IPS DF 4.7 (cell line): ENCODE results near the gene ARFGEF3.
"Not testable (repeated sequence)": the region's sequence is repeated elsewhere in the genome, so short reads cannot be mapped to it uniquely, and the experiment has no call there.

Experiments used
- DNase-seq: peaks from one replicate; pipeline ENCODE4 v3.0.0-alpha.2; 2013; ENCODE audit warnings: low spot score; ENCODE audit errors: extremely low read depth

ARFGEF3 gene

DNA sequence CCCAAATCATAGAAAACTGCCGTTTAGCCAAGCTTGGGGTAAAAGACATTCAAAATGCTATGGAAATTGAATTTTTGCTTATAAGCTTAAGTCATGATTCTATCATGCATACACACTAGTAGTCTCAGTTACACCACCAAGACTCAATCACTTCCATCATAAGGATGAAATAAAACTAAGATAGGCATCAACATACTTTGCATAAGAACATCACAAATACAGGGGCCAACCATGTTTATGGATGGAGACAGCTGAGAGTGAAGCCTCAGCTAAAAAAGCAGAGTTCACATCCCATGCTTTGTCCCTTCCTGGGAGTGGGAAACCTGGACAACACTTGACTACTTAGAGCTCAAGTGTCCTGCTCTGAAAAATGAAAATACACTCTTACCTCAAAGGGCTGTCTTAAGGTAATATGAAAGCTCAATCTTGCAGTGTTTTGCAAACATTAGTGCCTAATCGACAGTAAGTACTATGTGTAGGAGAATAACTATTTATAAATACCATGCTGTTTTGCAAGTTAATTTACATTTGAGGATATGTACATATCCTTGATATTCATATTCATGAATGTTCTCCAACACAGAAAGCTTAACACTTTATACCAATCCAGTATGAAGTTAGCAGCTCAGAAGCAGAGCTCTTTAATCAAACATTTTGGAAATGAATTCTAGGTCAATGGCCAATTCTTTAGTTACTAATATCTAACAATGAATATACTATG is 184.0 kb downstream of the ARFGEF3 start:
- DNase-seq = no peak

DNA sequence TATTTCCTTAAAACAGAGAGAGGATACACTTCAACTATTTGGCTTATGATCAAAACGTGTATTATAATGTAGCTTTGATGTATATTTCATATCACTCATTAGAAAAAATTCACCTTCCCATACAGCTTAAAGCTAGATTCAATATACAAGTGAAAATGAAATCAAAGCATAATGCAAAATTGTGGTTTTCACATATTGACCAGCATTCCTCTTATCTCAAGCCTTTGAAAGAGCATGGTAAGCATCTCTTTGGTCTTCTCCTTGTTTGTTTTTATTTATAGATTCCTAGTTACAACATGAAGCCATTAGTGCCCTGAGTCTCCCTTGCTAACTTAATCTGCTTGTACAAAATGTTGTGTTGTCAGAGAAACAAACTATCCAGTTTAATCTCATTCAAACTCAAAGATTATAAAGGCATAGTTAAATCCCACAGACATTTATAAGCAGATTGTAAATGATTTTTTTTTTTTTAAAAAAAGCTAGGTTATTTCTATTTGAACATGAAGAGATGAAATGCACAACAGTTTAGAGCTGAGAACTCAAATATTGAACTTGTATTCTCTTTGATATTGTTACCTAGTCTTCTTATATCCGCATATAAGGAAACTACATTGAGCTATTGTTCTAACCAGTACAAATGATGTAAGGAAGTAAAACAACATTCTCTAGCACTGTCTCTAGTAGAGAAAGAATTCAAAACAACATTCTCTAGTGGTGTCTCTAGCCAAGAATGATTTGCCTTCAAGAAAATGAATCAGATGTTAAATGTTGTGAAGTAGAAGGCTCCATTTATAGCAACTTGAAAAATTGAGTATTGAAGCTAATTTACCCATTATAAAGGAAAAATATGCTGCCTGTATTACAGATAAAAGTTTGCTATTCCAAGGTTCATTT is 184.8 kb downstream of the ARFGEF3 start:
- no peak for DNase-seq

DNA sequence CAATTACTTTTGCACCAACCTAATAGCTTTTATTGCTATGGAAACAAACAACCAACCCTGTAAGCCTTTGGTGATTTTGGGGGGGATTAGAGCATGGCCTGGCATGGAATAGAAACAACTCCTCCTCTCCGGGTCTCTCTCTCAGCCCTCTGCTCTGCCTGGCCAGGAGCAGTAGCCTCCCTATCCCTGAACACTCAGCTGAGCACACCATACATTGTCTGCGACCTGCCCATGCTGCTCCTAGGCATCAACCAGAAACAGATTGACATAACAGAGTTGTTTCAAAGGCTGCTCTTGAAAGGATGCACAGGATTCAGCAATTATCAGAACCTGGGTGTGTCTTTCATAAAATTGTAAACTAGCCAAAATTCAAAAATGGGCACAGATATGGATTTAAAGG is 186.1 kb downstream of the ARFGEF3 start:
- no peak for DNase-seq

DNA sequence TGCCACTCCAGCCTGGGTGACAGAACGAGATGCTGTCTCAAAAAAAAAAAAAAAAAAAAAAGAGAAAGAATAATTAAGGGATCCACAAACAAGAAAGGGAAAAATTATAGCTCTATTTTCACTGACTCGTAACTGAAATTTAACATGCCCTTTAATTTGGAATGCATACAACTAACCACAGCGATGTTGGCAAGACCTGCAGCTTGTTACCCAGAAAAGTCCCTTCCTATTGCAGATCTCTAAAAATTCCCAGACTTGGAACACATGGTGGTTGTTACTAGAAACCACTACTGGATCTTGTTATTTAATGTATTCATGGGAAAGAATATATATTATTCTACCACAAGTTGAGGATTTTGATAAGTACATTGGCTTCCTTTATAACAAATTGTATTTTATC is 188.2 kb downstream of the ARFGEF3 start:
- no peak for DNase-seq

DNA sequence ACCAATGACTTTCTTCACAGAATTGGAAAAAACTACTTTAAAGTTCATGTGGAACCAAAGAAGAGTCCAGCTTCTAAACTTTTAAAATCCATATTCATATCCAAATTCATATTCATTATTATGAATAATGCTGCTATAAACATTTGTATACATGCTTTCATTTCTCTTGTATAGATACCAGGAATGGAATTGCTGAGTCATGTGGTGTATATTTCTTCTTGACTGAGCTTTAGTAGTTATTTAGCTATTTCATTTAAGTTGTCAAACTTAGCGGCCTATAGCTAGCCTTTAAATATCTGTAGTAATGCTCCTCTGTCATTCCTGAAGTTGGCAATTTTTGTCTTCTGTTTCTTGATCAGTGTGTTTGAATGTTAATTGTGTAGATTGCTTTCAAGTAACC is 196.2 kb downstream of the ARFGEF3 start:
- DNase-seq = no peak

DNA sequence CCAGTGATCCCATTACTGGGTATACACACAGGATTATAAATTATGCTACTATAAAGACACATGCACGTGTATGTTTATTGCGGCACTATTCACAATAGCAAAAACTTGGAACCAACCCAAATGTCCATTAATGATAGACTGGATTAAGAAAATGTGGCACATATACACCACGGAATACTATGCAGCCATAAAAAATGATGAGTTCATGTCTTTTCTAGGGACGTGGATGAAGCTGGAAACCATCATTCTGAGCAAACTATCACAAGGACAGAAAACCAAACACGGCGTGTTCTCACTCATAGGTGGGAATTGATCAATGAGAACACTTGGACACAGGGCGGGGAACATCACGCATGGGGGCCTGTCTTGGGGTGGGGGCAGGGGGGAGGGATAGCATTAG is 206.9 kb downstream of the ARFGEF3 start:
- DNase-seq = not testable (repeated sequence)

DNA sequence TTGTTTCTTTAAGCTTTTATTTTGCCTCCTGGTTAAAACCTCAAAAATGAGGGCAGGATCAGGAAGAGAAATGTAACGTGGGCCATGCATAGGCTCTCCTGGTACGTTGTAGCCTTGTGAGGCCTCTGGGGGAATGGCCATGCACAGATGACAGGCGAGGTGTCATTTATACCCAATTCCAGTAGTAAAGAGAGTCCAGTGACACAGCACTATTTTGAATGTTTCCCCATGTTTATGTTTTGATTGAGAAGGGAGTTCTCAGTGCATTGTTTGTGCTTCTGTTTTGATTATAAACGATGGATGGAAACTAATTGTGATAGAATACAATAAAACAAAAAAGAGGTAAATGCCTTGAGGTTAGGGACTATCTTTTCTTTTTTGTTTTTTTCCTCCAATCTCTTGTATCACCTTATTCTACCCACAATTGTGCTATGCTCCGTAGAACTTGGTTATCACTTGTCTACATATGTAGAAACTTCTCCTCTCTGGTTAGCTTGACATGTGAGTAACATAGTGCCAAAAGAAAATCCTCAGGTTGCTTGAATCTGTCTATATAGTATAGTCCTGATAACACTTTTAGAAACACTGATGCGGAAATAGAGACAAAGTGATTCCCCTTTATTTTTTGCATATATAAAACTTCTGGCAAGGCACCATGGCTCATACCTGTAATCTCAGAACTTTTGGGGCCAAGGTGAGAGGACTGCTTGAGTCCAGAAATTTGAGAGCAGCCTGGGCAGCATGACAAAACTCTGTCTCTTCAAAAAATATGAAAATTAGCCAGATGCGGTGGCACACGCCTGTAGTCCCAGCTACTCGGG is 209.1 kb downstream of the ARFGEF3 start:
- DNase-seq = no peak

DNA sequence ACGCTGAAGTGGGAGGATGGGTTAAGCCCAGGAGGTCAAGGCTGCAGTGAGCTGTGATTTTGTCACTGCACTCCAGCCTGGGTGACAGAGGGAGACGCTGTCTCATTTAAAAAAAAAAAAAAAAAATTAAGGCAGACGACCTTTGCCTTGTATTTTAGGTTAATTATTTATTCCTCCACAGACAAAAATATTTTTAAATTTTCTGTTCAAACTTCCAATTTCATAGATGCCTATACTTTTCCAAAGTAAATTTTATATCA is 209.6 kb downstream of the ARFGEF3 start:
- no peak for DNase-seq

DNA sequence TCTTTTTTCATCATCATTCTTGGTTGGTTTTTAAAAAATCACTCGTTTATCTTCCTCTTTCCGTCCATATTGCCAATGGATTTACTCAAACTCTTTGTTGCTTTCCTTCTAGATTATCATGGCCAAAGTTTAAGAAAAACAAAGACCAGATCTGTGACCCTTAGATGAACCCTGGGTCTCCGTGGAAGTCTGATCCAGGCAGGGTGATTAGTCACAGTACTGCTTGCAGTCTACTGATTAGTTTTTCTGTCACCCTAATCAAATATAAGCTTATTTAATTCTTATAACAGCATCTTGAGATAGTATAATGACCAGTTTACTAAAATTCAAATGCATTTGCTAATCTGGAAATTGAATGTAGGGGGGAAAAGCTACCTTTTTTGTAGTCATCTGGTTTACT is 210.0 kb downstream of the ARFGEF3 start:
- no peak for DNase-seq

DNA sequence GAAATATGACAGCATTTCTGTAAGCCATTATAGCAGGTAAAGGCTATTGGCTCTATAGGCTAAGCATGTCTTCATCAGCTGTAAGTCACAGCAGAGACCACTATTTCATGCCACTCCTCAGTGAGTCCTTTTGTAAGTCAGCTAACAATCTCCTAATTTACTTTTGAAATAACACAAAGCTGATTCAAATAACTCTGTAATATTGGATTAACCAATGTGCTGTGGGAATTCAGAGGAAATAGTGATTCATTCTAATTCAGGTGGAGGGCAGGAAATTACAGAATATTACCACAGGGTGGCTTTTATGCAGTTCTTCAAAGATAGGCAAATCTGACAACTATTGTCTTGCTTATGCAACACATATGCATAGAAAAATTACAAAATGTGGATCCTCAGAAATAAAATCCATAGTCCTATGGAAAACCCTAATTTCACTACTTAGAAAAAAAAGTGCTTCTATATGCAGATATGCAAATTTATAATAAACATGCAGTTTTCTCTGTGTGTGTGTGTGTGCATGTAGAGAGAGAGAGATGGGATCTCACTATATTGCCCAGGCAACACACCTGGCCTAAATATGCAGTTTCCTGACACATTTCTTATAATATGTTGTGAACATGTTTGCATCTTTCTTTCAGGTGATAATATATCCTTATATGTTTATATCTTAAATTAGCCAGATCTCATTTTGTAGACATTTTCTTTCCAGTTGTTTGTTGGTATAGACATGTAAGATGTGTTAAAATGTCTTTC is 211.1 kb downstream of the ARFGEF3 start:
- DNase-seq = no peak

DNA sequence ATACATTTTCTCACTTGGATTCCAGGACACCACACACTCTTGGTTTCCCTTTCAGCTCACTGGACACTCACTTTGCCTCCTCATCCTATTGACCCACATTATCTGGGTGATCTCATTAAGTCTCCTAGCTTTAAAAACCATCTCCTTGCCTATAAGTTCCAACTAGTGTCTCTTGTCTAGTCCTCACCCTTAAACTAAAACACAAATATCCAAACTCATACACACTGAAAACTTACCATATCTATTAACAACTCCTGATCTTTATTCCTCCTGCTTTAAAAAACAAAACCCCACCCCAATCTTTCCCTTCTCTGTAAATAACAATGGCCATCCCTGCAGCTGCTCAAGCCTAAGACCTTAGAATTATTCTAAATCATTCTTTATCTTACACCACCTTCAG is 212.5 kb downstream of the ARFGEF3 start:
- no peak for DNase-seq

DNA sequence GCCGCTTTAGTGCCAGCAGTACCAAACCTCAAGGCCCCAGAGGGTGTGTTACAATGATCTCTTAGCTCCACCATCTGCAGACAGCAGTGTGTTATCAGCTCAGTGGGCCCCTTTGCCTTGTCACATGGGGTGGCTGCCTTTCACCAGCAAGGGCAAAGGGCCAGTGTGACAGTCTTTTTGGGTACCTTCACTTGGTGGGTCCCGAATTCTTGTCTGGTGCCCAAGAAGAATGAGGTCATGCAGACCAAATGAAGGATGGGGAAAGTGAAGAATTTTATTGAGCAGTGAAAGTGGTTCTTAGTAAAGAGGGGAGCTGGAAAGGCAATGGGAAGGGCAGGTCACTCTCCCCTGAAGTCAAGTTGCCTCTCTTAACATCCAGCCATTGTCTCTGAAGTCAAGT is 213.1 kb downstream of the ARFGEF3 start:
- DNase-seq = no peak

DNA sequence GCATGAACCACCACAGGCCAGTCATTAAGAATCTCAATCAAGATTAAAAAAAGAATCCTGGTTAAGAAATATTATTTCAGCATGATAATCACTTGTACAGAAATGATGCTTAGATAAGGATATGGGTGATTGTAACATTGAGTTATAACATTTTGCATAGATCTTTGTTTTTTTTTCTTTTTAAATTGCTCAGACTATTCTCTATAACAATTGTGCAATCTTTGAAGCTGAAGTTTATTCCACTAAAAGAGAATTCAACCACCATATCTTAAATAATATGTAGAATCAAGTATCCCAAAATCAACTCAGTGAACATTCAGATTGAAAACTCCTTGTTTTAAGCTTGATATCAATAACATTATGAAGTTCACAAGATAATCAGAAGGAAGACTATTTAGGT is 215.3 kb downstream of the ARFGEF3 start:
- DNase-seq = no peak

DNA sequence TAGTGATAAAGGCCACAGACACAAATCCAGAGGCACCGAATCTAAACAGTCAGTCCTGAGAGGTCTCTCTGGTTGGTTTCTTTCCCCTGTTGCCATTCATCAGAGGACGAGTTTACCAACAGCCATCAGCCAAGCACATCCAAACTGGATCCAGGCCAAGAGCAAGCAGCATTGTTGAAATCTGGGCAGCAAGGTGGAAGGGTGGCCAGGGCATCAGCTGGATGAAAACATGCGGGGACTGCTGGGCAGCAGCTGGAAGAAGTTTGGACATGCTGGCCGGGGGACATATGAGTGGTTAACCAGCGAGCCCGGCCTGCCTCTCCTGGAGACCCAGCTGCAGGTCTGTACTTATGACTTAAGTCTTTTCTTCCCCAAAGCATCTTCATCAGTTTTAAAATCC is 216.1 kb downstream of the ARFGEF3 start, which contains the start of gene SMIM28:
Gene SMIM28 (plus strand): TSS at position 62 of the 400 bp plus-strand sequence. CDS start 168 bp downstream, at position 230.
- DNase-seq = no peak

DNA sequence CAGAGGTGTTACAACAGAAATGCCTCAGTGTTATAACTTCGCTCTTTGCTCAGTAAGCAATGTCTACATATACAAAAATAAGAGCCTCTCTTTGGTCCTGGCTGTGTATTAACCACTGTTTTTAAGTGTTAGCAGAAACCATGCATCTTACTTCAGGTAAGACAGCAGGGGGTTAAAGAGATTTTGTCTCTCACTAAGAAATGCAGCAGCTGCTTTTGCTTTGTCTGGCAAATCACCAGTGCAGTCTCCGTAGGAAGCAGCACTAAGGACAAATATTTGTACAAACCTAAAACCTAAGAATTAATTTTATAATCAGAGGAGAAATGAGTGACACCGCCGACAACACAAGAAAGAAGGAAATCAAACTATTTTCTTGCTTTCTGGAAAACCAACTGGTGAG is 216.7 kb downstream of the ARFGEF3 start:
- DNase-seq = no peak

DNA sequence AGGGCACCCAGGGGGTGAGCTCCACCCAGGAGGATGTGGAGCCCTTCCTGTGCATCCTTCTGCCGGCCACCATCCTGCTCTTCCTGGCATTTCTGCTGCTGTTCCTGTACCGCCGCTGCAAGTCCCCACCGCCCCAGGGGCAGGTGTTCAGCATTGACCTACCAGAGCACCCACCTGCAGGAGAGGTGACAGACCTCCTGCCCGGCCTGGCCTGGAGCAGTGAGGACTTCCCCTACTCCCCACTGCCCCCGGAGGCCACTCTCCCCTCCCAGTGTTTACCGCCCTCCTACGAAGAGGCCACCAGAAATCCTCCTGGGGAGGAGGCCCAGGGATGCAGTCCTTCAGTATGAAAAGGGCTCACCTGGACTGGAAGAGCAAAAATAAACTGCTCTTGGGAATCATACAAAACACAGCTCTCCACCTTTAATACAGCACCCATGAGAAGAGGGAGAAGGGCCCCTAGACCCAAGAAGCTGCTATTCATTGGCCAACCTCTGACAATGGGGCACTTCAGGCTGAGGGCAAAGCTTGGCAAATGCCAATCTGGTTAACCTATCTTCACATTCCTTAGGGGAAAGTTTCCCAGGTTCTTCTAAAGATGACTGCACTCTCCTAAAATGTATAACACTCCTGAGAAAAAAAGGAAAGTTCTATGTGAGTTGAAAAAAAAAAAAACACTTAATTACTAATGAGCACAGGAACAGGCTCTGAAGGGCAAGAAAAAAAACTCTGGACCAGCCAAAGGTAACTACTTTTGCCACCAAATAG is 220.9 kb downstream of the ARFGEF3 start:
- no peak for DNase-seq

DNA sequence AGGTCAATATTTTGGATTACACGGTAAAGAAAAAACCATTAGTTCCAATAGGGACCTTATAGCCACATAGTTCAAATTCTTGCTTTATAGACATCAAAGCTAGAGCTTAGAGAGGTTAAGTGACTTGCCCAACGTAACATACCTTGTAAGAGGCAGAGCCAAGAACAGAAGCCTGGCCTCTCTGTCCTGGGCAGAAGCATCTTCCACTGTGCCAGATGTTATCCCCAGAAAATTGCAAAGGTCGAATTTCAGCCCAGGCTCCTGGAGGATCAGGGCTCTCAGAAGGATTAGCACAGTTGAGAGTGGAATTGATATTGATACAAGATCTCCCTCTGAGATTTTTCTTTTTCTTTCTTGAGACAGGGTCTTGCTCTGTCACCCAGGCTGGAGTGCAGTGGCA is 222.0 kb downstream of the ARFGEF3 start:
- DNase-seq = no peak

DNA sequence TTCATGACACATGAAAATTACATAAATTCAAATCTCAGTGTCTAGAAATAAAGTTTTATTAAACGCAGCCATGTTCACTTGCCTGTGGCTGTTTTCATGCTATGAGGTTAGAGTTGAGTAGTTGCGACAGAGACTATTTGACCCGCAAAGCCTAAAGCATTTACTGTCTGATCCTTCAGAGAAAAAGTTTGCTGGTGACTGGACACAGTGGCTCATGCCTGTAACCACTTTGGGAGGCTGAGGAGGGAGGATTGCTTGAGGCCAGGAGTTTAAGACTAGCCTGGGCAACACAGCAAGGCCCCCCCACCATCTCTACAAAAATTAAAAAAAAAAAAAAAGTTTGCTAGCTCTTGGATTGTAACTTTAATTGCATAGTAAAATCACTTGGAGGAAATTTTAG is 225.2 kb downstream of the ARFGEF3 start:
- DNase-seq = no peak

DNA sequence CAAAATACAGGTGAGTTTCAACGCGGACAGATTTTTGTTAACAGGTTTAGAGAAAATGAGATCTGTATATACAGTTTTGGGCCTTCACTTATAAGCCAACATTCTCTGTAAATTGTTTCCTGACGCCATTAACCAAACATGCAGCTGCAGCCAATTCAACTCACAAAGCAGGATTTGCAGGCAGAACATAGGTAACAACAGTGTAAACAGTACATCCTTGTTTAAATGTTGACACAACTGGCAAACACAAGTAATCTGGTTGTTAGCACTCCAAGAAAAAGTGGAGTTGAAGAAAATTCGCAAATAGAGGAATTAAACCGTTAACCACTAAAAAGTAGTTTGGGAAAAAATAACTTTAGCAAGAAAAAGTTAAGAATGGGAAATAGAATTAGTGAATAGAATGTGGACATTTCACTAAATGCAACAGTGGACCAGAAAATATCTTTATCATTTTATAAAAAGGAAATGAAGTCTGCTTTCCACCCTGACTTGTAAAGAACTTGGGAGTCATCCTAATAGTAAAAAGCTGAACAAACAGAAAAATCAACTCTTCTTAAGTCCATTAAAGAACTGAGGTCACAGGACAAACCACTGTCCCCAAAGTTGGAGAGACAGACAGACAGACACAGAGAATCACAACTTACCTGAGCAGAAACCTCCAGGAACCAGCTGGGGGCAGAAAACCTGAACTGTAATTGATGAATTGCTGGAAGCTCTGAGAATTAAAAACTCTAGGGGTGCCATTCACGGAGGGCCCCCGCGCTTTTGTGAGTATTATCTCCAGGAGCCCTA is 226.0 kb downstream of the ARFGEF3 start:
- DNase-seq = no peak

DNA sequence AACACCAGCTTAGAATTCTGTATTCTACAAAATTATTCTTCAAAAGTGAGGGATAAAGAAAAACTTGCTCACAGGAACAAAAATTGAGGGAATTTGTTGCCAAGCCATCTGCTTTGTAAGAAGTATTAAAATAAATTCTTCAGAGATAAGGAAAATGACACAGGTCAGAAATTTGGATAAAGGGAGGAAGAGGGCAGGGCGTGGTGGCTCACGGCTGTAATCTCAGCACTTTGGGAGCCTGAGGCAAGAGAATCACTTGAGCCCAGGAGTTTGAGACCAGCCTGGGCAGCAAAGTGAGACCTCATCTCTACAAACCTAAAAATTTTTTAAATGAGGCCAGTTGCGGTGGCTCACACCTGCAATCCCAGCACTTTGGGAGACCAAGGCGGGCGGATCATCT is 227.8 kb downstream of the ARFGEF3 start:
- DNase-seq = no peak
